Gastrocnemius medialis (tissue), 4 donors: ENCODE measurements around the gene RHEB. TPM values are rescaled to one million over a fixed set of nuclear protein-coding genes. Genes with fewer than 3 reads are reported as not detected.

Experiments
- ATAC-seq, 2 donors: fragments of 150-250 bp; one replicate each; pipeline ENCODE4 v1.9.1; 2016
- DNase-seq, 2 donors: peaks; one replicate each; pipeline ENCODE4 v3.0.0-alpha.2; 2019
- H3K27ac ChIP-seq, 4 donors: fragments of 200-600 bp; sonication (generic); 1 replicate in 1 of 4; 2 replicates in 3 of 4; pipeline ENCODE4 v1.5.1; 2016 to 2018; ENCODE audit warnings: mild to moderate bottlenecking in 2 of 4, moderate library complexity in 1 of 4
- H3K27me3 ChIP-seq, 3 donors: fragments of 200-600 bp; sonication (generic) in 2 of 3; 1 replicate in 1 of 3; 2 replicates in 2 of 3; pipeline versions ENCODE4 v1.5.1 to v1.6.0; 2016 to 2019; ENCODE audit warnings: mild to moderate bottlenecking in 1 of 3, moderate library complexity in 1 of 3
- H3K36me3 ChIP-seq, 2 donors: fragments of 200-600 bp; sonication (generic) in 1 of 2; one replicate each; pipeline ENCODE4 v1.5.1; 2017 to 2018
- H3K4me1 ChIP-seq, 2 donors: fragments of 200-600 bp; sonication (generic) in 1 of 2; one replicate each; pipeline ENCODE4 v1.5.1; 2016 to 2017; ENCODE audit warnings: mild to moderate bottlenecking in 2 of 2
- H3K4me3 ChIP-seq, 4 donors: fragments of 200-600 bp; sonication (generic) in 3 of 4; 1 replicate in 1 of 4; 2 replicates in 3 of 4; pipeline ENCODE4 v1.5.1; 2016 to 2019; ENCODE audit warnings: mild to moderate bottlenecking in 2 of 4
- H3K9me3 ChIP-seq, 3 donors: fragments of 200-600 bp; sonication (generic) in 2 of 3; 1 replicate in 1 of 3; 2 replicates in 2 of 3; pipeline ENCODE4 v1.5.1; 2016 to 2019
- POLR2A ChIP-seq, 2 donors: fragments of 450-650 bp; IDR thresholded peaks; one replicate each; pipeline ENCODE4 v1.6.1; 2017; ENCODE audit warnings: antibody characterized with exemption in 2 of 2, mild to moderate bottlenecking in 2 of 2, moderate library complexity in 2 of 2
- in situ Hi-C, 4 donors: fragments of 200-750 bp; cut with MboI; loops; one replicate each; pipeline versions ENCODE4 v1.15.0 to v1.8.0; 2017; ENCODE audit warnings: low sequenced_read_pairs in 4 of 4
- intact Hi-C: fragments of 100-400 bp; cut with DNase I; formaldehyde crosslinking; loops from one replicate; pipeline ENCODE4 v1.15.1; 2023; ENCODE audit warnings: low total_unique reads
- microRNA-seq, 2 donors: library from miRNA; unstranded; fragments of <30 nt; microRNA quantifications; one replicate each; pipeline ENCODE4, GENCODE V29; 2016; ENCODE audit warnings: borderline replicate concordance in 2 of 2
- total RNA-seq, 4 donors: library from RNA; depleted of rRNA; stranded (reverse); fragments of >200 nt; gene quantifications; one replicate each; pipeline versions ENCODE4 v1.1.0 to v1.2.3, GENCODE V29; 2016
- TF ChIP-seq, protein P1 (sequence below), 5 experiments: fragments of 450-650 bp in 3 of 5; fragments of 200-600 bp in 2 of 5; sonication (generic) in 2 of 5; IDR thresholded peaks in 4 of 5; conservative IDR thresholded peaks in 1 of 5; 1 replicate in 4 of 5; 2 replicates in 1 of 5; pipeline ENCODE4 v1.5.1; 2016 to 2019; ENCODE audit warnings: antibody characterized with exemption in 5 of 5, mild to moderate bottlenecking in 3 of 5, moderate library complexity in 3 of 5

Gene RHEB
- total RNA-seq, 4 donors from 2014 or later, result 93.2 to 159 (median 124) TPM

DNA sequence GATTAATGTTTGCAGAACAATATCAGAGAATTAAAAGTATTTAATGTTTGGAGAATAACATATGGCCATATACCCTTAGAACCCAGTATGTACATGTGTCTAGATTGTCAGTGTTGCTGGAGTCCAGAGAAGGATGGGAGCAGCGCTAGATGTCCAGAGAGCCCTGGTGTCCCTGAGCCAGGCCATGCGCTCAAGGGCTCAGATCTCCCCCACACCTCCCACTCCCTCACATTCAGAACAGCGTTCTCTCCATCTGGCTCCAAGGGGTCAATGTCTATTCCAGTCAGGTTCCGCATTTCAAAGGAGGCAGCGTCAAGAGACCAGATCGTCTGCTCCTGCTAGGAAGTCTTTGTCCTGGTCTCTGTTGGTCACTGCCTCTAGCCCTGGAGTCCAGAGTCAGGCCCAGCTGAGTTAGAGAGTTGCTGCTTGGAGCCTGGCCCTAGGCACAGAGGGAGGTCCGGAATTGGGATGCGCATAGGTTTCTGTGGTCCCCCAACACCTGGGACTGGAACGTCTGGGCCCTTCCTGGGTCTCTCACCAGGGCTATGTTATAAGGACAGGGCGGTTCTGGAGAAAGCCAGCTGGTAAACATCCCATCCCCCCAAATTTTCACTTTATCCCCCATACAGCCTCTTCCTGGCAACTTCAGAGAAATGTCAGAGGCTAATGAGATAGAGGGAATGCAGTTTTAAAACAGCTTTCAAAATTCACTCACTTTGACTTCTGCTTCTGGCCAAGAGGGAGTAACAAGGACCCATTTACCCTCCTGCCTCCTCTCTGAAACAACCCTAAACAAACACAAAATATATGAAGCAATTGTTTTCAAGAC lies 103.4 kb downstream of the RHEB start:
- intact Hi-C loops, result no loop called here
- ATAC-seq, result no peak
- H3K27ac ChIP-seq, result no peak overlapping the region
- no peaks in the 10 kb centered on the region for H3K9me3 ChIP-seq
- H3K36me3 ChIP-seq, result no peaks in the 10 kb centered on the region
- H3K4me1 ChIP-seq, result no peaks in the 10 kb centered on the region
- DNase-seq, result no peak
- in situ Hi-C loops, result no loop called here
- H3K27me3 ChIP-seq, result peaks cover 10 to 16% (median 10%) of the 10 kb centered on the region in 3 donors
- no peak overlapping the region for H3K4me3 ChIP-seq
- TF ChIP-seq, protein P1, sequence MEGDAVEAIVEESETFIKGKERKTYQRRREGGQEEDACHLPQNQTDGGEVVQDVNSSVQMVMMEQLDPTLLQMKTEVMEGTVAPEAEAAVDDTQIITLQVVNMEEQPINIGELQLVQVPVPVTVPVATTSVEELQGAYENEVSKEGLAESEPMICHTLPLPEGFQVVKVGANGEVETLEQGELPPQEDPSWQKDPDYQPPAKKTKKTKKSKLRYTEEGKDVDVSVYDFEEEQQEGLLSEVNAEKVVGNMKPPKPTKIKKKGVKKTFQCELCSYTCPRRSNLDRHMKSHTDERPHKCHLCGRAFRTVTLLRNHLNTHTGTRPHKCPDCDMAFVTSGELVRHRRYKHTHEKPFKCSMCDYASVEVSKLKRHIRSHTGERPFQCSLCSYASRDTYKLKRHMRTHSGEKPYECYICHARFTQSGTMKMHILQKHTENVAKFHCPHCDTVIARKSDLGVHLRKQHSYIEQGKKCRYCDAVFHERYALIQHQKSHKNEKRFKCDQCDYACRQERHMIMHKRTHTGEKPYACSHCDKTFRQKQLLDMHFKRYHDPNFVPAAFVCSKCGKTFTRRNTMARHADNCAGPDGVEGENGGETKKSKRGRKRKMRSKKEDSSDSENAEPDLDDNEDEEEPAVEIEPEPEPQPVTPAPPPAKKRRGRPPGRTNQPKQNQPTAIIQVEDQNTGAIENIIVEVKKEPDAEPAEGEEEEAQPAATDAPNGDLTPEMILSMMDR (IDR thresholded peaks at IDR 0.05 in 4 of 5, conservative IDR thresholded peaks at IDR 0.05 in 1 of 5), result no peak
- TF ChIP-seq POLR2A (IDR thresholded peaks at IDR 0.05), result no peak

Small RNAs within 50 kb of the gene (microRNA-seq; reads per million reads assigned to microRNA genes)
- gene MIR3907, result 0 reads per million in 2 donors

Other genes starting within 250 kb of the RHEB start
- 10 to 100 TPM; 45.3 to 59.0 (median 49.7) TPM for gene NUB1, start 178.1 kb downstream of the RHEB start, total RNA-seq
- under 1 TPM in 2 of 4 donors, not detected in 2; 0.13 to 0.31 TPM for gene WDR86, start 109.9 kb downstream of the RHEB start, total RNA-seq
- gene CRYGN, start 79.8 kb downstream of the RHEB start, total RNA-seq, result not detected